ENCODE data around the gene OR11H6. TPM values are rescaled to one million over a fixed set of nuclear protein-coding genes. Genes with fewer than 3 reads are reported as not detected.
A peak's percentile ranks its signal among the peaks of the same experiment; 100 is the strongest.

OR11H6 gene
- total RNA-seq, 6 experiments from 2014 or later: not detected

DNA sequence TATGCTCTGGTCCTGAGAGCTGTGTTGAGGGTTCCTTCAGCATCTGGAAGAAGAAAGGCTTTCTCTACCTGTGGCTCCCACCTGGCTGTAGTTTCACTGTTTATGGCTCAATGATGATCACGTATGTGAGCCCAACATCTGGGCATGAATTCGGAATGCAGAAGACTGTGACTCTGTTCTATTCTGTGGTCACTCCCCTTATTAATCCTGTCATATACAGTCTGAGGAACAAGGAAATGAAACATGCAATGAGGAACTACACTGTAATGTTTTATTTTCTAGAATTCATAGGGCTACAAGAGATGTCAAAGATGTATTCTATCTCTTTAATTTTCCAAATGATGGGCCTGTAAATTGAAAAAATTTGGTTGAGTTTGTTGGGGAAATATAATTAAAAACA is 43.6 kb upstream of the OR11H6 start:
- DNase-seq: no peak
- no peaks in the 10 kb centered on the region for H3K9me3 ChIP-seq
- peak; percentile 16 to 60 (median 54) for ATAC-seq
- H3K36me3 ChIP-seq: no peaks in the 10 kb centered on the region
- no peak for TF ChIP-seq POLR2A (IDR thresholded peaks at IDR 0.05)
- TF ChIP-seq, protein P1, sequence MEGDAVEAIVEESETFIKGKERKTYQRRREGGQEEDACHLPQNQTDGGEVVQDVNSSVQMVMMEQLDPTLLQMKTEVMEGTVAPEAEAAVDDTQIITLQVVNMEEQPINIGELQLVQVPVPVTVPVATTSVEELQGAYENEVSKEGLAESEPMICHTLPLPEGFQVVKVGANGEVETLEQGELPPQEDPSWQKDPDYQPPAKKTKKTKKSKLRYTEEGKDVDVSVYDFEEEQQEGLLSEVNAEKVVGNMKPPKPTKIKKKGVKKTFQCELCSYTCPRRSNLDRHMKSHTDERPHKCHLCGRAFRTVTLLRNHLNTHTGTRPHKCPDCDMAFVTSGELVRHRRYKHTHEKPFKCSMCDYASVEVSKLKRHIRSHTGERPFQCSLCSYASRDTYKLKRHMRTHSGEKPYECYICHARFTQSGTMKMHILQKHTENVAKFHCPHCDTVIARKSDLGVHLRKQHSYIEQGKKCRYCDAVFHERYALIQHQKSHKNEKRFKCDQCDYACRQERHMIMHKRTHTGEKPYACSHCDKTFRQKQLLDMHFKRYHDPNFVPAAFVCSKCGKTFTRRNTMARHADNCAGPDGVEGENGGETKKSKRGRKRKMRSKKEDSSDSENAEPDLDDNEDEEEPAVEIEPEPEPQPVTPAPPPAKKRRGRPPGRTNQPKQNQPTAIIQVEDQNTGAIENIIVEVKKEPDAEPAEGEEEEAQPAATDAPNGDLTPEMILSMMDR (IDR thresholded peaks at IDR 0.05): no peak
- intact Hi-C loops (cut with DNase I): no loop called here
- 28% methylated on average over 2 of the region's 2 CpGs for WGBS (ENCODE audit: insufficient coverage, low coverage, low lambda C conversion rate, missing lambda C conversion rate)
- H3K4me1 ChIP-seq: no peaks in the 10 kb centered on the region
- H3K27me3 ChIP-seq: no peaks in the 10 kb centered on the region
- no peak overlapping the region for H3K4me3 ChIP-seq
- H3K27ac ChIP-seq: no peak overlapping the region

DNA sequence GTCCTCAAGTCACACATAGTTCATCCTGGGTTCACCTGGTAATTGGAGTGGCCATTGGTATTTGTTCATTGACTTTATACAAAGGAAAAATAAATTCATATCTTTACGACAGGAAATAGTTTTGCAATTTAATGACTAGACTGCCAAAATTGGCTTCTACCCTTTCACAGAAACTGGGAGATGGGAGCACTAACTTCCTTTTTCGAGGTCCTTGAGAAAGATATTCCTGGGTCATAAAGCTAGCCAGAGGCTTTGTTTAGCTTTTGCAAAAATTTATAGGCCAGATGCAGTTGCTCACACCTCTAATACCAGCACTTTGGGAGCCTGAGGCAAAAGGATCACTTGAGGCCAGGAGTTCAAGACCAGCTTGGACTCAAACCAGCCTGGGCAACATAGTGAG is 43.0 kb upstream of the OR11H6 start:
- intact Hi-C loops (cut with DNase I): no loop called here
- Histone ChIP-seq H3K4me3 (no peak overlapping the region), H3K4me1 (no peaks in the 10 kb centered on the region), H3K9me3 (no peaks in the 10 kb centered on the region), H3K27me3 (no peaks in the 10 kb centered on the region), H3K36me3 (no peaks in the 10 kb centered on the region), H3K27ac (no peak overlapping the region)
- WGBS (ENCODE audit: insufficient coverage, low coverage, low lambda C conversion rate, missing lambda C conversion rate): 16% methylated on average over 2 of the region's 2 CpGs
- TF ChIP-seq POLR2A (IDR thresholded peaks at IDR 0.05): no peak
- TF ChIP-seq, protein P1 (IDR thresholded peaks at IDR 0.05): no peak
- DNase-seq: no peak
- ATAC-seq: peak in 1 of 4 donors; percentile 21

DNA sequence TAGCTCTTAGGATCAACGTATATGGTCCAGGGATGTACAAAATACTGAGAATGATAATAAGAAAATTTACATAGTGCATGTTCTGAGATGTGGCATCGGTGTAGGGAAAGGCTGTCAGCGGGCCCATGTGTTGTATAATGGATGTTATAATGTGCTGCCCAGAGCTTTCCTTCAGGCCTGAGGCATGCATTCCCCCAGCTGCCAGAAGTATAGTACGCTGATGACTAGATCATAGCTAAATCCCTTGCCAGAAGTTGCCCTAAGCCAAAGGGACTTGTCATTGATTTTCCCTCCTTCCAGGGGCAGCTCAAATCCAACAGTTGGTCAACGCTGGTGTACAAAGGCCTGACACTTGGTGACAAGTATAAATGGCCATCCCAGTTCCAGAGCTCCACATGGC is 39.3 kb upstream of the OR11H6 start:
- no peak for DNase-seq
- no peak overlapping the region for H3K4me3 ChIP-seq
- no peaks in the 10 kb centered on the region for H3K36me3 ChIP-seq
- no peaks in the 10 kb centered on the region for H3K27me3 ChIP-seq
- H3K27ac ChIP-seq: no peak overlapping the region
- no peak for ATAC-seq
- WGBS (ENCODE audit: insufficient coverage, low coverage, low lambda C conversion rate, missing lambda C conversion rate): 46% methylated on average over 4 of the region's 5 CpGs
- no peaks in the 10 kb centered on the region for H3K4me1 ChIP-seq
- no peaks in the 10 kb centered on the region for H3K9me3 ChIP-seq
- TF ChIP-seq, protein P1 (IDR thresholded peaks at IDR 0.05): no peak
- TF ChIP-seq POLR2A (IDR thresholded peaks at IDR 0.05): no peak
- intact Hi-C loops (cut with DNase I): no loop called here

DNA sequence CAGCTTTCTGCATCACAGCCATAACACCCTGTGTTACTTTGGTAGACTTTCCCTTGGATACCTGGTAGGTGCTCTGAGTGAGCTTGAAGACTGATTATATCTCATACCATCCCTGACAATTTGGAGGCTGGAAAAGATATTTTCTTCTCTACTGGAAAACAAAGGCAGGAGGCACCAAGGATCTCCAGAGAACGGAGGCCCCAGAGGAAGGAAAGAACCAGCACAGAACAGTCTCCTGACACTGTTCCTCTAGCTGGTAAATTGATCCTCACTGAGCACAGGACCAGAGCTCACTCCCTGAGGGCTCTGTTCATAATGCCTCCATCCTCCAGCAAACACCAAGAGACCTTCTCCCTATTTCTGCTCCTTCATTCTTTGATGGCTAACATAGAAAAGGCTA is 32.9 kb upstream of the OR11H6 start, which contains the start of gene OR11G2:
TSS of gene OR11G2 (plus strand) at position 301 of the 400 bp plus-strand sequence. CDS start 6,542 bp downstream, outside the sequence.
- ATAC-seq (no peak), DNase-seq (no peak)
- 20% methylated on average over 1 of the region's 1 CpG for WGBS (ENCODE audit: insufficient coverage, low coverage, low lambda C conversion rate, missing lambda C conversion rate)
- TF ChIP-seq, protein P1 (IDR thresholded peaks at IDR 0.05): no peak
- TF ChIP-seq POLR2A (IDR thresholded peaks at IDR 0.05): no peak
- Histone ChIP-seq H3K27me3 (no peaks in the 10 kb centered on the region), H3K4me3 (no peak within 1 kb of the TSS), H3K27ac (no peak within 1 kb of the TSS), H3K9me3 (no peaks in the 10 kb centered on the region), H3K36me3 (no peaks in the 10 kb centered on the region), H3K4me1 (no peaks in the 10 kb centered on the region)
- intact Hi-C loops (cut with DNase I): no loop called here

DNA sequence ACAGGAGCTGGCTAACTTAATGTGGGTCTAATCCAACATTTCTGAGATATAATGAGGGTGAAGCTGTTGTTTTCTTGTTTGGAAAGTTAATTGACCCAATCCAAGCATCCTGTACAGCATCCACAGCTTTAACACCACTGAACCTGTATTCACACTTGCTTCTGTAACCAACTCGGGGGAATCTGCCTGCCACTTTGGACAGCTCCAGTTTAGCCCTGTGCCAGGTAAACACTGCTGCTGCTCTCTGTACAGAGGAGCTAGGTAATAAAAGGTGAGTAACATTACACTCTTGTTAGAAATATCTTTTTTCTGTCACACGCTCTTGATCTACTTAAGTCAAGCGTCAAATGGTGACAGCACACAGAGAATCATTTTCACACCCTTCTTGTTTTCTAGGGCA is 32.1 kb upstream of the OR11H6 start:
- TF ChIP-seq POLR2A (IDR thresholded peaks at IDR 0.05): no peak
- TF ChIP-seq, protein P1 (IDR thresholded peaks at IDR 0.05): no peak
- 48% methylated on average over 3 of the region's 3 CpGs for WGBS (ENCODE audit: insufficient coverage, low coverage, low lambda C conversion rate, missing lambda C conversion rate)
- H3K4me3 ChIP-seq: no peak overlapping the region
- intact Hi-C loops (cut with DNase I): no loop called here
- H3K27ac ChIP-seq: no peak overlapping the region
- no peaks in the 10 kb centered on the region for H3K9me3 ChIP-seq
- ATAC-seq (no peak), DNase-seq (no peak)
- H3K36me3 ChIP-seq: no peaks in the 10 kb centered on the region
- no peaks in the 10 kb centered on the region for H3K4me1 ChIP-seq
- H3K27me3 ChIP-seq: no peaks in the 10 kb centered on the region

Measured in right lobe of liver (tissue), 6 donors.